H1 (cell line): Measurements from ENCODE around the gene SV2B. TPM values are rescaled to one million over a fixed set of nuclear protein-coding genes. Genes with fewer than 3 reads are reported as not detected.

Experiments
- CTCF ChIA-PET: fragments of 300-600 bp; sonication (Branson Sonifier 250); formaldehyde crosslinking; loops from one replicate; lab custom pipeline; 2021; ENCODE audit not compliant: partially characterized antibody; lab: Charles Lee
- POLR2A ChIA-PET: fragments of 300-600 bp; sonication (Branson Sonifier 250); formaldehyde crosslinking; loops from one replicate; lab custom pipeline; 2021; ENCODE audit warnings: inconsistent platforms; ENCODE audit not compliant: partially characterized antibody; lab: Charles Lee
- DNase-seq, 2 experiments: peaks; one replicate each; pipeline versions ENCODE4 v3.0.0 to v3.0.0-alpha.2; 2010 to 2022; ENCODE audit warnings: low spot score in 2 of 2, low read depth in 1 of 2, mixed read lengths in 1 of 2
- FAIRE-seq: peaks from 2 replicates; lab custom pipeline; 2011; peaks lifted over from hg19 to GRCh38; lab: Jason Lieb, UNC
- H2AFZ ChIP-seq: 2 replicates; pipeline ENCODE4 v1.8.1; 2012; ENCODE audit warnings: low read length, inconsistent platforms
- H2AK5ac ChIP-seq: 2 replicates; pipeline ENCODE4 v1.6.1; 2013; ENCODE audit warnings: low read depth, low read length
- H2BK120ac ChIP-seq: replicated peaks from 2 replicates; pipeline ENCODE3; 2013; ENCODE audit warnings: low read depth, low read length, inconsistent platforms
- H2BK12ac ChIP-seq: 2 replicates; pipeline ENCODE4 v1.6.1; 2013; ENCODE audit warnings: low read depth, low read length
- H2BK15ac ChIP-seq: 2 replicates; pipeline ENCODE4 v1.6.1; 2013; ENCODE audit warnings: low read length
- H2BK20ac ChIP-seq: 2 replicates; pipeline ENCODE4 v1.6.1; 2013; ENCODE audit warnings: low read length
- H2BK5ac ChIP-seq: 2 replicates; pipeline ENCODE4 v1.6.1; 2013; ENCODE audit warnings: low read depth, low read length
- H3K14ac ChIP-seq: 2 replicates; pipeline ENCODE4 v1.6.1; 2013; ENCODE audit warnings: inconsistent platforms; ENCODE audit not compliant: insufficient read length
- H3K18ac ChIP-seq: 2 replicates; pipeline ENCODE4 v1.6.1; 2013; ENCODE audit warnings: low read length; ENCODE audit errors: extremely low read depth
- H3K23ac ChIP-seq: 2 replicates; pipeline ENCODE4 v1.6.1; 2013; ENCODE audit warnings: inconsistent platforms; ENCODE audit not compliant: insufficient read length
- H3K23me2 ChIP-seq: 2 replicates; pipeline ENCODE4 v1.6.1; 2013; ENCODE audit warnings: low read depth, low read length
- H3K27ac ChIP-seq: 2 replicates; pipeline ENCODE4 v1.6.1; 2011; ENCODE audit warnings: low read depth, low read length, inconsistent platforms
- H3K27me3 ChIP-seq, 4 experiments: replicated peaks in 1 of 4; 1 replicate in 1 of 4; 2 replicates in 3 of 4; pipeline versions ENCODE4 v1.6.1 to v1.8.1; 2011 to 2013; ENCODE audit warnings: low read length in 3 of 4, mild to moderate bottlenecking in 3 of 4, inconsistent platforms in 2 of 4, mixed read lengths in 2 of 4, moderate library complexity in 1 of 4; ENCODE audit not compliant: control insufficient read depth in 3 of 4, insufficient read depth in 3 of 4; ENCODE audit errors: extremely low read depth in 1 of 4
- H3K36me3 ChIP-seq, 4 experiments: 2 replicates each; pipeline versions ENCODE4 v1.6.1 to v1.8.1; 2011 to 2013; ENCODE audit warnings: mild to moderate bottlenecking in 4 of 4, low read length in 3 of 4, moderate library complexity in 2 of 4, control low read depth in 1 of 4, inconsistent platforms in 1 of 4; ENCODE audit not compliant: insufficient read depth in 4 of 4, control insufficient read depth in 2 of 4
- H3K4ac ChIP-seq: replicated peaks from 2 replicates; pipeline ENCODE3; 2013; ENCODE audit warnings: low read length, low read depth, mixed read lengths, inconsistent platforms; ENCODE audit not compliant: insufficient read length
- H3K4me1 ChIP-seq, 4 experiments: replicated peaks in 1 of 4; 1 replicate in 1 of 4; 2 replicates in 3 of 4; pipeline versions ENCODE4 v1.6.1 to v1.8.1; 2011 to 2013; ENCODE audit warnings: low read length in 3 of 4, inconsistent platforms in 2 of 4, mixed read lengths in 1 of 4; ENCODE audit not compliant: insufficient read depth in 4 of 4, control insufficient read depth in 3 of 4
- H3K4me2 ChIP-seq, 2 experiments: 2 replicates each; pipeline versions ENCODE4 v1.6.1 to v1.8.1; 2011 to 2013; ENCODE audit warnings: low read depth in 2 of 2, low read length in 2 of 2, control low read depth in 1 of 2, inconsistent platforms in 1 of 2, mild to moderate bottlenecking in 1 of 2; ENCODE audit not compliant: insufficient read depth in 1 of 2
- H3K4me3 ChIP-seq, 4 experiments: fragments of 200-600, 300-600 bp in 1 of 4; sonication (generic), shearing (Covaris generic), sonication (Bioruptor Twin) in 1 of 4; 2 replicates each; pipeline versions ENCODE4 v1.5.1 to v1.8.1; 2011 to 2016; ENCODE audit warnings: low read length in 4 of 4, low read depth in 3 of 4, control low read depth in 2 of 4, inconsistent platforms in 2 of 4, mild to moderate bottlenecking in 2 of 4, mixed read lengths in 1 of 4, moderate library complexity in 1 of 4; ENCODE audit not compliant: insufficient read depth in 2 of 4; ENCODE audit errors: extremely low read depth in 1 of 4
- H3K56ac ChIP-seq: replicated peaks from 2 replicates; pipeline ENCODE3; 2013; ENCODE audit warnings: low read depth, mild to moderate bottlenecking, mixed read lengths, low read length, inconsistent platforms; ENCODE audit not compliant: insufficient read length
- H3K79me1 ChIP-seq: 2 replicates; pipeline ENCODE4 v1.6.1; 2013; ENCODE audit warnings: low read depth, low read length, control low read depth
- H3K79me2 ChIP-seq, 2 experiments: 2 replicates each; pipeline versions ENCODE4 v1.6.1 to v1.8.1; 2012 to 2013; ENCODE audit warnings: low read length in 2 of 2, mild to moderate bottlenecking in 2 of 2, inconsistent platforms in 1 of 2; ENCODE audit not compliant: insufficient read depth in 2 of 2, control insufficient read depth in 1 of 2
- H3K9ac ChIP-seq, 4 experiments: replicated peaks in 1 of 4; 1 replicate in 1 of 4; 2 replicates in 3 of 4; pipeline versions ENCODE4 v1.6.1 to v1.8.1; 2011 to 2013; ENCODE audit warnings: low read depth in 3 of 4, low read length in 3 of 4, control low read depth in 2 of 4, mild to moderate bottlenecking in 2 of 4, moderate library complexity in 2 of 4, inconsistent platforms in 1 of 4; ENCODE audit errors: extremely low read depth in 1 of 4
- H3K9me3 ChIP-seq, 2 experiments: 2 replicates each; pipeline versions ENCODE4 v1.6.1 to v1.8.1; 2012 to 2013; ENCODE audit warnings: mild to moderate bottlenecking in 2 of 2, moderate library complexity in 2 of 2, control low read depth in 1 of 2, inconsistent platforms in 1 of 2, low read depth in 1 of 2, low read length in 1 of 2, mixed read lengths in 1 of 2; ENCODE audit not compliant: insufficient read depth in 2 of 2
- H4K20me1 ChIP-seq, 2 experiments: replicated peaks in 1 of 2; 2 replicates each; pipeline versions ENCODE3 to v1.8.1; 2011 to 2013; ENCODE audit warnings: inconsistent platforms in 2 of 2, low read length in 2 of 2, mild to moderate bottlenecking in 1 of 2; ENCODE audit not compliant: insufficient read depth in 2 of 2, control insufficient read depth in 1 of 2
- H4K5ac ChIP-seq: 2 replicates; pipeline ENCODE4 v1.6.1; 2013; ENCODE audit warnings: low read length, low read depth, mixed read lengths, inconsistent platforms; ENCODE audit not compliant: insufficient read length
- H4K8ac ChIP-seq: 2 replicates; pipeline ENCODE4 v1.8.0; 2013; ENCODE audit warnings: mild to moderate bottlenecking, moderate library complexity, low read length, inconsistent platforms; ENCODE audit not compliant: insufficient read depth; ENCODE audit errors: extremely low read depth
- H4K91ac ChIP-seq: replicated peaks from 2 replicates; pipeline ENCODE3; 2013; ENCODE audit warnings: low read length, mixed read lengths, inconsistent platforms; ENCODE audit not compliant: insufficient read length
- BCL11A ChIP-seq, 2 experiments: IDR thresholded peaks; one replicate each; pipeline ENCODE4 v1.6.1; 2011; ENCODE audit warnings: low read depth in 2 of 2, low read length in 2 of 2, mild to moderate bottlenecking in 2 of 2
- CTBP2 ChIP-seq: IDR thresholded peaks from 2 replicates; pipeline ENCODE4 v1.7.0; 2011; ENCODE audit warnings: borderline replicate concordance, mild to moderate bottlenecking, moderate library complexity, mixed read lengths, low read length; ENCODE audit not compliant: insufficient read depth, insufficient read length
- GTF2F1 ChIP-seq: IDR thresholded peaks from 2 replicates; pipeline ENCODE4 v1.6.1; 2012; ENCODE audit warnings: low read depth, low read length, improper control_type of control experiment, borderline replicate concordance
- HDAC6 ChIP-seq: IDR thresholded peaks from one replicate; pipeline ENCODE4 v1.7.1; 2012; ENCODE audit warnings: low read depth, mild to moderate bottlenecking, inconsistent platforms, low read length, moderate library complexity
- KDM4A ChIP-seq: IDR thresholded peaks from one replicate; pipeline ENCODE4 v1.7.1; 2012; ENCODE audit warnings: low read depth, mild to moderate bottlenecking, moderate library complexity, low read length, inconsistent platforms; ENCODE audit not compliant: severe bottlenecking
- MAFK ChIP-seq: IDR thresholded peaks from 2 replicates; pipeline ENCODE4 v1.6.1; 2012; ENCODE audit warnings: low read depth, mild to moderate bottlenecking, improper control_type of control experiment, low read length
- POU5F1 ChIP-seq: IDR thresholded peaks from 2 replicates; pipeline ENCODE4 v1.6.1; 2011; ENCODE audit warnings: low read depth, mild to moderate bottlenecking, low read length, moderate library complexity
- RBBP5 ChIP-seq: IDR thresholded peaks from 2 replicates; pipeline ENCODE4 v1.7.1; 2012; ENCODE audit warnings: low read depth, mild to moderate bottlenecking, inconsistent platforms, low read length, moderate library complexity, borderline replicate concordance
- RNF2 ChIP-seq: fragments of 200-900, 300-1000 bp; sonication (generic); IDR thresholded peaks from 2 replicates; pipeline ENCODE4 v1.7.1; 2016; ENCODE audit warnings: borderline replicate concordance, low read depth, mild to moderate bottlenecking, antibody characterized with exemption, low read length; ENCODE audit not compliant: poor library complexity, severe bottlenecking; ENCODE audit errors: missing control alignments
- SUZ12 ChIP-seq: fragments of 200-600 bp; sonication (generic); IDR thresholded peaks from 2 replicates; pipeline ENCODE4 v1.6.1; 2012; ENCODE audit warnings: mild to moderate bottlenecking, inconsistent platforms, low read length, moderate library complexity, mixed read lengths
- ZNF274 ChIP-seq: IDR thresholded peaks from 2 replicates; pipeline ENCODE4 v1.7.0; 2012; ENCODE audit warnings: low read length, borderline replicate concordance; ENCODE audit errors: extremely low read depth
- WGBS, 2 experiments: shearing (Covaris generic) in 1 of 2; methylation state at CpG; one replicate each; pipeline versions ENCODE4 v1.1.6 to v1.1.7; 2013 to 2015; ENCODE audit warnings: low lambda C conversion rate in 2 of 2, mixed read lengths in 2 of 2, inconsistent platforms in 1 of 2, low coverage in 1 of 2, missing lambda C conversion rate in 1 of 2; ENCODE audit not compliant: insufficient replicate concordance in 2 of 2, insufficient coverage in 1 of 2, insufficient read length in 1 of 2; ENCODE audit errors: extremely low coverage in 1 of 2, missing lambda C conversion rate in 1 of 2; 5-methylcytosine and 5-hydroxymethylcytosine counted together
- polyA plus RNA-seq, 7 experiments: library from polyadenylated mRNA; depleted of rRNA in 3 of 7; stranded (reverse) in 5 of 7; unstranded in 2 of 7; fragments of >200 nt in 5 of 7; fragments of 200-250 nt in 2 of 7; gene quantifications; 1 replicate in 5 of 7; 2 replicates in 1 of 7; 4 replicates in 1 of 7; pipeline versions ENCODE4 v1.2.1 to v1.2.3, GENCODE V29; 2011 to 2013; ENCODE audit warnings: missing spikeins in 2 of 7, mixed read lengths in 2 of 7
- total RNA-seq: library from RNA; stranded (reverse); fragmentation: NEBNext Ultra II Directional; extraction: Animal tissue kit (Norgen Biotek cat#: 25700); gene quantifications from 2 replicates; pipeline ENCODE4 v1.2.1, GENCODE V29; 2021
- TF ChIP-seq, protein P1 (sequence below): IDR thresholded peaks from 2 replicates; pipeline ENCODE4 v1.6.1; 2011; ENCODE audit warnings: low read length, improper control_type of control experiment

The SV2B gene
- total and polyA plus RNA-seq, 2 of the 8 experiments (the other 6 are each of a cell fraction or from before 2014, with no cell fraction given): 0.09 to 0.20 TPM

DNA sequence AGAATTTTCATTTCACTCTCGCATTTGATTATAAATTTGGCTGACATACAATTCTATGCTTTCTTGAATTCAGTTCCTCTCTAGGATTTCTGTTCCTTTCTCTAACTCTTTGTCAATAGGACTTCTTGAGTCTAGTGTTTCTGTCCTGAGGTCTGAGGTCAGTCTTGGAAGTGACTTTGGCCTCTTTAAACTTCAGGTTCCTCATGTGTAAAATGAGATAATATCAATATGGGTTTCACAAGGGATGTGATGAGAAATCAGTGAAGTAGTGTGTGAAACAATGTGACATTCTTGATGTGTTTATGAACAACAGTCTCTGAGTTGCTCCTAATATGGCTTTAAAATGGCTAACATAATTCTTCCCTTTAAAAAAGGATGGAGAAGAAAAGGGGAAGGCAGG, 92.2 kb downstream of the SV2B start:
- FAIRE-seq: no peak
- no peak for TF ChIP-seq HDAC6
- TF ChIP-seq, protein P1, sequence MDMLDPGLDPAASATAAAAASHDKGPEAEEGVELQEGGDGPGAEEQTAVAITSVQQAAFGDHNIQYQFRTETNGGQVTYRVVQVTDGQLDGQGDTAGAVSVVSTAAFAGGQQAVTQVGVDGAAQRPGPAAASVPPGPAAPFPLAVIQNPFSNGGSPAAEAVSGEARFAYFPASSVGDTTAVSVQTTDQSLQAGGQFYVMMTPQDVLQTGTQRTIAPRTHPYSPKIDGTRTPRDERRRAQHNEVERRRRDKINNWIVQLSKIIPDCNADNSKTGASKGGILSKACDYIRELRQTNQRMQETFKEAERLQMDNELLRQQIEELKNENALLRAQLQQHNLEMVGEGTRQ: no peak
- no peak for TF ChIP-seq SUZ12
- no peak for TF ChIP-seq CTBP2
- no peak for TF ChIP-seq MAFK
- no peak for TF ChIP-seq RNF2
- no peak for TF ChIP-seq RBBP5
- TF ChIP-seq ZNF274: no peak
- TF ChIP-seq BCL11A (IDR thresholded peaks at IDR 0.05; ENCODE audit: low read depth in 2 of 2, low read length in 2 of 2): no peak
- TF ChIP-seq GTF2F1: no peak
- TF ChIP-seq KDM4A: no peak
- TF ChIP-seq POU5F1: no peak

More for the DNA sequence above, 92.2 kb downstream of the SV2B start:
- H3K36me3 ChIP-seq: no peaks in the 10 kb centered on the region
- no peak overlapping the region for H4K5ac ChIP-seq
- H3K9ac ChIP-seq: no peak overlapping the region
- ChIA-PET CTCF (interaction anchor here (0.6 kb wide), 1 partner anchor 31 kb away, joined by 3 read pairs; no protein-coding TSS in a partner anchor), POLR2A (no interaction called here)
- H2BK15ac ChIP-seq: no peak overlapping the region
- no peaks in the 10 kb centered on the region for H3K4me1 ChIP-seq
- no peak overlapping the region for H3K14ac ChIP-seq
- H3K79me1 ChIP-seq: no peaks in the 10 kb centered on the region
- H2AK5ac ChIP-seq: no peak overlapping the region
- no peak overlapping the region for H3K27ac ChIP-seq
- H3K79me2 ChIP-seq: no peaks in the 10 kb centered on the region
- no peak overlapping the region for H2BK120ac ChIP-seq
- H3K4ac ChIP-seq: no peak overlapping the region
- no peak overlapping the region for H4K8ac ChIP-seq
- no peaks in the 10 kb centered on the region for H3K9me3 ChIP-seq
- no peaks in the 10 kb centered on the region for H3K27me3 ChIP-seq
- H3K4me3 ChIP-seq: no peak overlapping the region
- no peak overlapping the region for H3K4me2 ChIP-seq
- H2BK5ac ChIP-seq: no peak overlapping the region
- H2AFZ ChIP-seq: no peak overlapping the region
- WGBS, 2 experiments: 77% methylated on average over 1 of the region's 1 CpG; no CpG with 5 or more reads in 1 of the 2 experiments
- no peak overlapping the region for H3K56ac ChIP-seq
- H4K20me1 ChIP-seq: no peaks in the 10 kb centered on the region
- H3K23ac ChIP-seq: no peak overlapping the region
- H2BK20ac ChIP-seq: no peak overlapping the region
- H3K18ac ChIP-seq: no peak overlapping the region
- no peaks in the 10 kb centered on the region for H3K23me2 ChIP-seq
- H2BK12ac ChIP-seq: no peak overlapping the region
- H4K91ac ChIP-seq: no peak overlapping the region
- DNase-seq: no peak
